Epidermal melanocyte (primary cell): ENCODE results near the gene TLCD3A.
"Not testable (repeated sequence)": the region's sequence is repeated elsewhere in the genome, so short reads cannot be mapped to it uniquely, and the experiment has no call there.

ENCODE experiments used
- DNase-seq: peaks from one replicate; pipeline ENCODE4 v3.0.0; 2011; ENCODE audit warnings: low spot score; ENCODE audit not compliant: insufficient read length

TLCD3A gene

GRCh38 chr17:784143-784542, 51.7 kb downstream of the TLCD3A start:
- DNase-seq = no peak

DNA sequence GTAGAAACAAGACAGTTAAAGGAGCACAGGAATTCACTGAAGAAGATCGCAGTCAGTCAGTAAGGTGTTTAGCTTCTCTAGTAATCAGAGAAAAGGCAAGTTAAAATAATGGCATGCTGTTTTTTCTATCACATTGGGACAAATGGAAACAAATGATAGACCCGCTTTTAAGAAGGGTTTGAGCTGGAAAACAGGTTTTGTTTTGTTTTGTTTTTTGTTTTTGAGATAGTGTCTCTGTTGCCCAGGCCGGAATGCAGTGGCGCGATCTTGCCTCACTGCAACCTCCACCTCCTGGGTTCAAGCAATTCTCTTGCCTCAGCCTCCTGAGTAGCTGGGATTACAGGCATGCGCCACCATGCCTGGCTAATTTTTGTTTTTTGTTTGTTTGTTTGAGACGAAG, 53.5 kb downstream of the TLCD3A start:
- DNase-seq = not testable (repeated sequence)

DNA sequence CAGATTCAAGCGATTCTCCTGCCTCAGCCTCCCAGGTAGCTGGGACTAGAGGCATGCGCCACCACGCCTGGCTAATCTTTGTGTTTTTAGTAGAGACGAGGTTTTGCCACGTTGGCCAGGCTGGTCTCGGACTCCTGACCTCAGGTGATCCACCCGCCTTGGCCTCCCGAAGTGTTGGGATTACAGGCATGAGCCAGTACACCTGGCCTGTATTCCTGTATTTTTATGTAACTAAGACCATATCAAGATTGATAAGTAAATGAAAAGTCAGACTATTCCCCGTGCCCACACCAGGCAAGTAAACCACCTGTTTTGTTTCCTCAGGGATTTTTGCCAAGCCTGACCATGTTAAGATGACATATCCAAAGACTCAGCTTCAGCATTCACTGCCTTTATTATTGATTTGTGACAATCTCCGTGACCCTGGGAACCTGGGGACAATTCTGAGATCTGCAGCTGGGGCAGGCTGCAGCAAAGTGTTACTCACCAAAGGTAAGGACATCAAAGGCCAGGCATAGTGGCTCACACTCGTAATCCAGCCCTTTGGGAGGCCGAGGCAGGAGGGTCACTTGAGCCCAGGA, 55.3 kb downstream of the TLCD3A start:
- DNase-seq = no peak

DNA sequence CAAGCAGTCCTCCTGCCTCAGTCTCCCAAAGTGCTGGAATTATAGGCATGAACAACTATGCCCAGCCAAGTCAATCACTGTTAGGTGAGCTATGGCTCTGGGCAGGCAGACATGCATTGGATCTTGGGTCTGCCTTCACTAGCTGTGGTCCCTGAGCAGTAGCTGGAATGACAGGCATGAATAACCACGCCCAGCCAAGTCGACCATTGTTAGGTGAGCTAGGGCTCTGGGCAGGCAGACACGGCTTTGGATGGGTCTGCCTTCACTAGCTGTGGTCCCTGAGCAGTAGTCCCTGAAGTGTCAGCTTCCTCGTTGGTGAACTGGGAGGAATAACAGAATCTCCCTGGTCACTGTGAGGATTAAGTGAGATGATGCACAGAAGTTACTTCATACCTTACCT, 56.2 kb downstream of the TLCD3A start:
- DNase-seq = no peak

DNA sequence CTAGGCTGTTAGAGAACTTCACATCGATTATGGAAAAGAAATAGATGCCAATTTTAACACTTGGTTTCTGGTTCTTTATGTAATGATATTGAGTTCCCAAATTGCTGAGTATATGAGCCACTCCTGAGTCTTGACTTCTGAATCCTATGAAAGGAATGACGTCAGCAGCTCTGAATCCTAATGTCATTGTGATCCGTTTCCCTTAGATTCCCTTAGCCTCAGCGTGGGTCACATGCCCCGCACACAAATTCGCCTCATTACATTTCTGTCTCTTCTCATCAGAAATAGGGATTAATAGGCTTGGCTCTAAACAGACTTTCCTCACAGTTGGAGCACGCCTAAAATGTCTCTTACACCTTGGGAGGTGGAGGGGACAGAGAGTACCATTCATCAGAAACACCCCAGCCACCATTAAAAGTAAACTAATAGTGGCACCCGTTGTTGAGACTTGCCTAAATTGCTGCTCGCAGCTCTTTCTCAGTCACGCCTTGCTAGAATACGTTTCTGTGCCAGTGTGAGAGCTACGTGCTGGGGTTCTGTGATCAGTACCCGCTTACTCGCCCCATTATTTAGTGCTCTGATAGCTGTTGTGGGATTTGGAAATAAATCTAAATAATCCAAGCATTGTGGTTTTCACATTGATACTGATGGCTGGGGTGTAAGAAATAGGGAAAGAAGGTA, 56.9 kb downstream of the TLCD3A start:
- DNase-seq = no peak

- DNase-seq = not testable (repeated sequence)
Measured at GRCh38 chr17:789931-790873, 57.8 kb downstream of the TLCD3A start.

GRCh38 chr17:790874-791247, 58.5 kb downstream of the TLCD3A start:
- not testable (repeated sequence) for DNase-seq

- DNase-seq = no peak
Measured at GRCh38 chr17:791829-792228, 59.4 kb downstream of the TLCD3A start.

GRCh38 chr17:792277-792676, 59.9 kb downstream of the TLCD3A start:
- no peak for DNase-seq
